Erythroblast (primary cell): Measurements from ENCODE around the gene GNAS-AS1.

Experiments
- GATA1 ChIP-seq: IDR thresholded peaks from 2 replicates; pipeline ENCODE4 v1.6.1; 2011; ENCODE audit warnings: low read depth, mild to moderate bottlenecking, control low read depth, low read length, moderate library complexity
- POLR2A ChIP-seq: IDR thresholded peaks from 2 replicates; pipeline ENCODE4 v1.6.1; 2011; ENCODE audit warnings: mild to moderate bottlenecking, low read length

DNA sequence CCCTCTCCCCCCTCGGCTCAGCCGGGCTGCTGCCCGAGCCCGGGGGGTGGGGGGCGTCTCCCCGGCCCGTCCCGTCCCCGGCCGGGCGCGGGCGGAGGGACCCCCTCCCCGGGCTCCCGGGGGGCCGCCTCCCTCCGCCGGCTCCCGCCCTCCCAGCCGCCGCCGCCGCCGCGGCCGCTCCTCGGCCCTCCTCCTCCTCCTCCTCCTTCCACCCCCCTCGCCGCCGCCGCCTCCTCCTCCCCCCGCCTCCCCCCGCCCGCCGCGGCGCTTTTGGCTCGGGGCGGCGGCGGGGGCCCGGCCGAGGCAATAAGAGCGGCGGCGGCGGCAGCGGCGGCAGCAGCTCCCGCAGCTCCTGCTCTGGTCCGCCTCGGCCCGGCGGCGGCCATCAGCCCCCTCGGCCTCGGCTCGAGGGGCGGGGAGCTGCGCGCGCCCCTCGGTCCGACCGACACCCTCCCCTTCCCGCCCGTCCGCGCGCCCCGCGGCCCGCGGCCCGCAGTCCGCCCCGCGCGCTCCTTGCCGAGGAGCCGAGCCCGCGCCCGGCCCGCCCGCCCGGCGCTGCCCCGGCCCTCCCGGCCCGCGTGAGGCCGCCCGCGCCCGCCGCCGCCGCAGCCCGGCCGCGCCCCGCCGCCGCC is 40.5 kb upstream of the GNAS-AS1 start:
- TF ChIP-seq POLR2A (no peak), GATA1 (no peak)
